Endothelial cell of umbilical vein (primary cell): ENCODE data around the gene PARD6G.

Source experiments
- EZH2 ChIP-seq: IDR thresholded peaks from 2 replicates; pipeline ENCODE4 v1.6.1; 2012; ENCODE audit warnings: borderline replicate concordance, low read depth, mild to moderate bottlenecking, moderate library complexity, low read length, inconsistent platforms; ENCODE audit not compliant: severe bottlenecking
- FOS ChIP-seq: IDR thresholded peaks from 2 replicates; pipeline ENCODE4 v1.6.1; 2011; ENCODE audit warnings: mild to moderate bottlenecking, low read length, moderate library complexity, borderline replicate concordance; ENCODE audit not compliant: insufficient read depth
- GATA2 ChIP-seq: IDR thresholded peaks from 2 replicates; pipeline ENCODE4 v1.7.0; 2011; ENCODE audit warnings: low read depth, mild to moderate bottlenecking, moderate library complexity, mixed read lengths, low read length; ENCODE audit not compliant: insufficient read length, insufficient read depth
- JUN ChIP-seq: IDR thresholded peaks from 2 replicates; pipeline ENCODE4 v1.6.1; 2011; ENCODE audit warnings: borderline replicate concordance, low read depth; ENCODE audit not compliant: insufficient read length, insufficient read depth
- MAX ChIP-seq: IDR thresholded peaks from 2 replicates; pipeline ENCODE4 v1.6.1; 2011; ENCODE audit not compliant: insufficient read depth, insufficient read length
- MYC ChIP-seq: IDR thresholded peaks from one replicate; pipeline ENCODE4 v1.6.1; 2011; ENCODE audit warnings: mild to moderate bottlenecking, low read depth, low read length
- POLR2A ChIP-seq: IDR thresholded peaks from 2 replicates; pipeline ENCODE4 v1.6.1; 2012; ENCODE audit warnings: low read depth, mild to moderate bottlenecking, control low read depth, low read length
- POLR2AphosphoS5 ChIP-seq: IDR thresholded peaks from 2 replicates; pipeline ENCODE4 v1.6.1; 2012; ENCODE audit warnings: low read depth, mild to moderate bottlenecking, control low read depth, low read length, moderate library complexity; ENCODE audit not compliant: insufficient read depth
- TF ChIP-seq, protein P1 (sequence below), 2 donors: IDR thresholded peaks; 1 replicate in 1 of 2; 2 replicates in 1 of 2; pipeline ENCODE4 v1.5.1; 2011; ENCODE audit warnings: low read length in 2 of 2, mild to moderate bottlenecking in 2 of 2, moderate library complexity in 2 of 2, control low read depth in 1 of 2, inconsistent platforms in 1 of 2, low read depth in 1 of 2; ENCODE audit not compliant: insufficient read depth in 1 of 2; ENCODE audit errors: extremely low read depth in 1 of 2

- no peak for TF ChIP-seq POLR2A
- TF ChIP-seq, protein P1, sequence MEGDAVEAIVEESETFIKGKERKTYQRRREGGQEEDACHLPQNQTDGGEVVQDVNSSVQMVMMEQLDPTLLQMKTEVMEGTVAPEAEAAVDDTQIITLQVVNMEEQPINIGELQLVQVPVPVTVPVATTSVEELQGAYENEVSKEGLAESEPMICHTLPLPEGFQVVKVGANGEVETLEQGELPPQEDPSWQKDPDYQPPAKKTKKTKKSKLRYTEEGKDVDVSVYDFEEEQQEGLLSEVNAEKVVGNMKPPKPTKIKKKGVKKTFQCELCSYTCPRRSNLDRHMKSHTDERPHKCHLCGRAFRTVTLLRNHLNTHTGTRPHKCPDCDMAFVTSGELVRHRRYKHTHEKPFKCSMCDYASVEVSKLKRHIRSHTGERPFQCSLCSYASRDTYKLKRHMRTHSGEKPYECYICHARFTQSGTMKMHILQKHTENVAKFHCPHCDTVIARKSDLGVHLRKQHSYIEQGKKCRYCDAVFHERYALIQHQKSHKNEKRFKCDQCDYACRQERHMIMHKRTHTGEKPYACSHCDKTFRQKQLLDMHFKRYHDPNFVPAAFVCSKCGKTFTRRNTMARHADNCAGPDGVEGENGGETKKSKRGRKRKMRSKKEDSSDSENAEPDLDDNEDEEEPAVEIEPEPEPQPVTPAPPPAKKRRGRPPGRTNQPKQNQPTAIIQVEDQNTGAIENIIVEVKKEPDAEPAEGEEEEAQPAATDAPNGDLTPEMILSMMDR (IDR thresholded peaks at IDR 0.05; ENCODE audit: extremely low read depth in 1 of 2, insufficient read depth in 1 of 2, low read depth in 1 of 2, low read length in 2 of 2) = peak; percentile 26 to 48
- TF ChIP-seq POLR2AphosphoS5 = no peak
- no peak for TF ChIP-seq MAX
- no peak for TF ChIP-seq EZH2
- TF ChIP-seq JUN = no peak
- TF ChIP-seq GATA2 = no peak
- TF ChIP-seq FOS = no peak
- TF ChIP-seq MYC = no peak
These were observed 93.0 kb downstream of the PARD6G start for GRCh38 chr18:80154293-80154692.
